ENCODE data around the gene CHCHD3. TPM values are rescaled to one million over a fixed set of nuclear protein-coding genes. Genes with fewer than 3 reads are reported as not detected.

The CHCHD3 gene
- polyA plus RNA-seq, 1 donor (not counting 4 experiments of a cell fraction or from before 2014, with no cell fraction given) = 59.2 TPM

GRCh38 chr7:133061357-133061756, 20.5 kb downstream of the CHCHD3 start:
- H4K20me1 ChIP-seq (ENCODE audit: control insufficient read depth, extremely low read depth, insufficient read depth, low read length) = peaks cover 4% of the 10 kb centered on the region
- no peaks in the 10 kb centered on the region for H3K36me3 ChIP-seq (ENCODE audit: control insufficient read depth in 2 of 2, extremely low read depth in 1 of 2, insufficient read depth in 2 of 2, low read length in 2 of 2)
- H3K27ac ChIP-seq (ENCODE audit: control insufficient read depth, insufficient read depth, low read length) = no peak overlapping the region
- no peak for TF ChIP-seq CTCF (optimal IDR thresholded peaks at IDR 0.05 in 1 of 3, IDR thresholded peaks at IDR 0.05 in 1 of 3, conservative IDR thresholded peaks at IDR 0.05 in 1 of 3; ENCODE audit: extremely low read depth in 1 of 3, insufficient read depth in 2 of 3, low read length in 3 of 3)
- TF ChIP-seq EZH2 (IDR thresholded peaks at IDR 0.05; ENCODE audit: low read length) = no peak
- H3K79me2 ChIP-seq (ENCODE audit: control insufficient read depth, insufficient read depth, low read length) = peaks cover 71% of the 10 kb centered on the region
- dilution Hi-C loops (cut with MboI; ENCODE audit: extremely low pct_ligation_motif_present, low sequenced_read_pairs) = no loop called here
- H3K9me3 ChIP-seq (ENCODE audit: control insufficient read depth, low read depth, low read length) = no peaks in the 10 kb centered on the region
- H3K4me3 ChIP-seq (ENCODE audit: control insufficient read depth in 2 of 3, extremely low read depth in 1 of 3, insufficient read depth in 2 of 3, low read depth in 1 of 3, low read length in 3 of 3) = no peak overlapping the region
- FAIRE-seq = no peak
- no peaks in the 10 kb centered on the region for H3K27me3 ChIP-seq (ENCODE audit: control insufficient read depth, extremely low read depth, insufficient read depth, low read length)
- no peak overlapping the region for H3K9ac ChIP-seq (ENCODE audit: control insufficient read depth, extremely low read depth, insufficient read depth, low read length)
- no peaks in the 10 kb centered on the region for H3K9me1 ChIP-seq (ENCODE audit: control insufficient read depth, extremely low read depth, insufficient read depth, low read length)
- no peak overlapping the region for H2AFZ ChIP-seq (ENCODE audit: control insufficient read depth, low read length)
- H3K4me1 ChIP-seq (ENCODE audit: control insufficient read depth, extremely low read depth, insufficient read depth, low read length) = no peaks in the 10 kb centered on the region
- no peak for DNase-seq (ENCODE audit: low read depth, low spot score)
- no peak overlapping the region for H3K4me2 ChIP-seq (ENCODE audit: control insufficient read depth, extremely low read depth, insufficient read depth, low read depth, low read length)

GRCh38 chr7:133060004-133060403, 21.9 kb downstream of the CHCHD3 start:
- no peak for FAIRE-seq
- TF ChIP-seq EZH2 (IDR thresholded peaks at IDR 0.05; ENCODE audit: low read length) (no peak), CTCF (optimal IDR thresholded peaks at IDR 0.05 in 1 of 3, IDR thresholded peaks at IDR 0.05 in 1 of 3, conservative IDR thresholded peaks at IDR 0.05 in 1 of 3; ENCODE audit: extremely low read depth in 1 of 3, insufficient read depth in 2 of 3, low read length in 3 of 3) (no peak)
- Histone ChIP-seq H3K79me2 (ENCODE audit: control insufficient read depth, insufficient read depth, low read length) (peaks cover 74% of the 10 kb centered on the region), H3K4me2 (ENCODE audit: control insufficient read depth, extremely low read depth, insufficient read depth, low read depth, low read length) (no peak overlapping the region), H3K27me3 (ENCODE audit: control insufficient read depth, extremely low read depth, insufficient read depth, low read length) (no peaks in the 10 kb centered on the region), H3K4me1 (ENCODE audit: control insufficient read depth, extremely low read depth, insufficient read depth, low read length) (no peaks in the 10 kb centered on the region), H3K9me3 (ENCODE audit: control insufficient read depth, low read depth, low read length) (no peaks in the 10 kb centered on the region), H3K4me3 (ENCODE audit: control insufficient read depth in 2 of 3, extremely low read depth in 1 of 3, insufficient read depth in 2 of 3, low read depth in 1 of 3, low read length in 3 of 3) (no peak overlapping the region), H3K9me1 (ENCODE audit: control insufficient read depth, extremely low read depth, insufficient read depth, low read length) (no peaks in the 10 kb centered on the region), H2AFZ (ENCODE audit: control insufficient read depth, low read length) (no peak overlapping the region), H3K27ac (ENCODE audit: control insufficient read depth, insufficient read depth, low read length) (no peak overlapping the region), H3K36me3 (ENCODE audit: control insufficient read depth in 2 of 2, extremely low read depth in 1 of 2, insufficient read depth in 2 of 2, low read length in 2 of 2) (no peaks in the 10 kb centered on the region), H4K20me1 (ENCODE audit: control insufficient read depth, extremely low read depth, insufficient read depth, low read length) (peaks cover 4% of the 10 kb centered on the region), H3K9ac (ENCODE audit: control insufficient read depth, extremely low read depth, insufficient read depth, low read length) (no peak overlapping the region)
- DNase-seq (ENCODE audit: low read depth, low spot score) = no peak
- dilution Hi-C loops (cut with MboI; ENCODE audit: extremely low pct_ligation_motif_present, low sequenced_read_pairs) = no loop called here
